PC-3 (cell line): ENCODE results near the gene ABCA12. TPM values are rescaled to one million over a fixed set of nuclear protein-coding genes. Genes with fewer than 3 reads are reported as not detected.

Experiments
- ATAC-seq: fragments of 200-7000 bp; cut with Tn5 transposase; 2 replicates; pipeline ENCODE4 v1.9.1; 2020; ENCODE audit warnings: mild to moderate bottlenecking, moderate library complexity
- BruUV-seq: library from RNA; stranded (reverse); fragments of 400-500 nt; replicated peaks from 2 replicates; lab custom pipeline; 2021; lab: Mats Ljungman, UMichigan
- CTCF ChIA-PET: fragments of 300-600 bp; sonication (Branson Sonifier 250); formaldehyde crosslinking; loops from one replicate; lab custom pipeline; 2022; ENCODE audit warnings: antibody characterized with exemption; lab: Charles Lee
- POLR2A ChIA-PET: fragments of 300-600 bp; sonication (Branson Sonifier 250); formaldehyde crosslinking; loops from one replicate; lab custom pipeline; 2022; ENCODE audit warnings: antibody characterized with exemption; ENCODE audit not compliant: unreplicated experiment; lab: Charles Lee
- DNase-seq: peaks from one replicate; pipeline ENCODE4 v3.0.0-alpha.2; 2015
- H2AFZ ChIP-seq: fragments of 300-600 bp; sonication (generic); 2 replicates; pipeline ENCODE4 v1.6.0; 2016; ENCODE audit warnings: antibody characterized with exemption, low read length
- H3F3A ChIP-seq: fragments of 300-600 bp; sonication (generic); one replicate; pipeline ENCODE4 v1.6.0; 2017; ENCODE audit warnings: antibody characterized with exemption, low read length, control low read depth, mild to moderate bottlenecking; ENCODE audit not compliant: unreplicated experiment
- H3K27ac ChIP-seq: fragments of 300-600 bp; sonication (generic); 2 replicates; pipeline ENCODE4 v1.5.1; 2016; ENCODE audit warnings: mild to moderate bottlenecking, low read length
- H3K27me3 ChIP-seq: fragments of 300-600 bp; sonication (generic); 2 replicates; pipeline ENCODE4 v1.6.1; 2016; ENCODE audit warnings: low read length, mixed read lengths
- H3K36me3 ChIP-seq: fragments of 300-600 bp; sonication (generic); 2 replicates; pipeline ENCODE4 v1.6.1; 2016; ENCODE audit warnings: low read depth, mixed run types, low read length, mixed read lengths
- H3K4me1 ChIP-seq: fragments of 300-600 bp; sonication (generic); 2 replicates; pipeline ENCODE4 v1.5.1; 2016; ENCODE audit warnings: low read length; ENCODE audit not compliant: insufficient read depth
- H3K4me2 ChIP-seq: fragments of 300-600 bp; sonication (generic); 2 replicates; pipeline ENCODE4 v1.6.0; 2016; ENCODE audit warnings: low read length
- H3K4me3 ChIP-seq: fragments of 300-600 bp; sonication (generic); 2 replicates; pipeline ENCODE4 v1.5.1; 2016; ENCODE audit warnings: mild to moderate bottlenecking, low read length, mixed read lengths
- H3K79me2 ChIP-seq: fragments of 300-600 bp; sonication (generic); 2 replicates; pipeline ENCODE4 v1.6.1; 2017; ENCODE audit warnings: low read length, mixed read lengths
- H3K9ac ChIP-seq: fragments of 300-600 bp; sonication (generic); 2 replicates; pipeline ENCODE4 v1.6.0; 2016; ENCODE audit warnings: mild to moderate bottlenecking, low read length
- H3K9me2 ChIP-seq: fragments of 300-600 bp; sonication (generic); replicated peaks from 2 replicates; pipeline ENCODE4 v1.6.1; 2016; ENCODE audit warnings: mixed run types, low read length, mixed read lengths
- H3K9me3 ChIP-seq: fragments of 300-600 bp; sonication (generic); 2 replicates; pipeline ENCODE4 v1.6.1; 2016; ENCODE audit warnings: low read length, mixed read lengths
- H4K20me1 ChIP-seq: fragments of 300-600 bp; sonication (generic); 2 replicates; pipeline ENCODE4 v1.6.1; 2016; ENCODE audit warnings: low read length, mixed read lengths
- EZH2 ChIP-seq: fragments of 300-600 bp; sonication (generic); IDR thresholded peaks from one replicate; pipeline ENCODE4 v1.6.1; 2017; ENCODE audit warnings: antibody characterized with exemption, mild to moderate bottlenecking, low read length; ENCODE audit not compliant: unreplicated experiment
- EZH2phosphoT487 ChIP-seq: fragments of 300-600 bp; sonication (generic); IDR thresholded peaks from 2 replicates; pipeline ENCODE4 v1.6.1; 2018; ENCODE audit warnings: mild to moderate bottlenecking, antibody characterized with exemption, low read length, borderline replicate concordance
- intact Hi-C: fragments of 100-400 bp; cut with micrococcal nuclease; formaldehyde crosslinking; loops from 2 replicates; pipeline ENCODE4 v1.9.0; 2023
- total RNA-seq: library from RNA; depleted of rRNA; stranded (reverse); fragments of >200 nt; gene quantifications from 2 replicates; pipeline ENCODE4 v1.2.3, GENCODE V29; 2014
- TF ChIP-seq, protein P1 (sequence below): fragments of 300-600 bp; sonication (generic); conservative IDR thresholded peaks from 2 replicates; pipeline ENCODE4 v1.5.1; 2017; ENCODE audit warnings: antibody characterized with exemption, low read depth, mild to moderate bottlenecking, low read length

ABCA12 gene
- total RNA-seq, 1 experiment from 2014 or later, result not detected

DNA sequence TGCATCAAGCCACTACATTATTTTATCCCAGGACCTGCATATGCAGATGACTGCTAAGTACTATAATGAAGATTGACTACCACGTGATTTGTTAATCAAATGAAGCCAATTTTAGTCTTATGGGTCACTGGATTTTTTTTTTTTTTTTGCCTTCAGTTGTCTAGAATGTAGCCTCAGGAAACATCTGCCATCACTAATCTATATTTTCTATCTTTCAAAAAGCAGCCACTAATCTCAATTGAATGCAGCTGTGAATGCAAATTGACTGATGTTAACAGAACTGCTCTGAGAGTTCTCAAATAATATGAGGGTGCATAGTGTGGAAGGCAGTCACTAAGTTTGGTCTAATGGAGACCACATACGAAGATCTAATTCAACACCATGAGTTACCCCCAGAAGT is 106.3 kb downstream of the ABCA12 start:
- DNase-seq, result no peak
- H3K9ac ChIP-seq, result no peak overlapping the region
- intact Hi-C loops, result no loop called here
- H3K9me3 ChIP-seq, result no peaks in the 10 kb centered on the region
- no peak overlapping the region for H3K4me3 ChIP-seq
- H3K27ac ChIP-seq, result no peak overlapping the region
- no peaks in the 10 kb centered on the region for H3K9me2 ChIP-seq
- no peaks in the 10 kb centered on the region for H3K27me3 ChIP-seq
- no peaks in the 10 kb centered on the region for H3F3A ChIP-seq
- POLR2A ChIA-PET, result no interaction called here
- H3K36me3 ChIP-seq, result no peaks in the 10 kb centered on the region
- no peak for ATAC-seq
- no peak overlapping the region for H2AFZ ChIP-seq
- CTCF ChIA-PET, result no interaction called here
- H4K20me1 ChIP-seq, result no peaks in the 10 kb centered on the region
- H3K4me1 ChIP-seq, result peaks cover 10% of the 10 kb centered on the region; the same call in 1 of the 2 replicates
- no peak overlapping the region for H3K4me2 ChIP-seq
- no TSS peak for BruUV-seq
- no peaks in the 10 kb centered on the region for H3K79me2 ChIP-seq
- TF ChIP-seq, protein P1, sequence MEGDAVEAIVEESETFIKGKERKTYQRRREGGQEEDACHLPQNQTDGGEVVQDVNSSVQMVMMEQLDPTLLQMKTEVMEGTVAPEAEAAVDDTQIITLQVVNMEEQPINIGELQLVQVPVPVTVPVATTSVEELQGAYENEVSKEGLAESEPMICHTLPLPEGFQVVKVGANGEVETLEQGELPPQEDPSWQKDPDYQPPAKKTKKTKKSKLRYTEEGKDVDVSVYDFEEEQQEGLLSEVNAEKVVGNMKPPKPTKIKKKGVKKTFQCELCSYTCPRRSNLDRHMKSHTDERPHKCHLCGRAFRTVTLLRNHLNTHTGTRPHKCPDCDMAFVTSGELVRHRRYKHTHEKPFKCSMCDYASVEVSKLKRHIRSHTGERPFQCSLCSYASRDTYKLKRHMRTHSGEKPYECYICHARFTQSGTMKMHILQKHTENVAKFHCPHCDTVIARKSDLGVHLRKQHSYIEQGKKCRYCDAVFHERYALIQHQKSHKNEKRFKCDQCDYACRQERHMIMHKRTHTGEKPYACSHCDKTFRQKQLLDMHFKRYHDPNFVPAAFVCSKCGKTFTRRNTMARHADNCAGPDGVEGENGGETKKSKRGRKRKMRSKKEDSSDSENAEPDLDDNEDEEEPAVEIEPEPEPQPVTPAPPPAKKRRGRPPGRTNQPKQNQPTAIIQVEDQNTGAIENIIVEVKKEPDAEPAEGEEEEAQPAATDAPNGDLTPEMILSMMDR, result no peak
- no peak for TF ChIP-seq EZH2
- no peak for TF ChIP-seq EZH2phosphoT487

- BruUV-seq, result no TSS peak
- no peak for TF ChIP-seq EZH2
- TF ChIP-seq, protein P1, result no peak
- TF ChIP-seq EZH2phosphoT487, result no peak
- DNase-seq, result no peak
- ChIA-PET CTCF (no interaction called here), POLR2A (no interaction called here)
- H3K4me3 ChIP-seq, result no peak overlapping the region
- H3F3A ChIP-seq, result no peaks in the 10 kb centered on the region
- no peak overlapping the region for H3K27ac ChIP-seq
- H3K4me2 ChIP-seq, result no peak overlapping the region
- ATAC-seq, result no peak
- H3K9me2 ChIP-seq, result no peaks in the 10 kb centered on the region
- H3K27me3 ChIP-seq, result no peaks in the 10 kb centered on the region
- H4K20me1 ChIP-seq, result no peaks in the 10 kb centered on the region
- H3K36me3 ChIP-seq, result no peaks in the 10 kb centered on the region
- H3K9ac ChIP-seq, result no peak overlapping the region
- intact Hi-C loops, result no loop called here
- H3K79me2 ChIP-seq, result no peaks in the 10 kb centered on the region
- no peaks in the 10 kb centered on the region for H3K9me3 ChIP-seq
- peaks cover 10% of the 10 kb centered on the region; the same call in 1 of the 2 replicates for H3K4me1 ChIP-seq
- no peak overlapping the region for H2AFZ ChIP-seq
Measured at GRCh38 chr2:215031321-215031720, 107.1 kb downstream of the ABCA12 start.

GRCh38 chr2:215029936-215030335 is 108.5 kb downstream of the ABCA12 start:
- Histone ChIP-seq H3K36me3 (no peaks in the 10 kb centered on the region), H2AFZ (no peak overlapping the region), H3F3A (no peaks in the 10 kb centered on the region), H3K4me3 (no peak overlapping the region), H3K79me2 (no peaks in the 10 kb centered on the region), H3K9me3 (no peaks in the 10 kb centered on the region), H3K27ac (no peak overlapping the region), H3K4me1 (peaks cover 10% of the 10 kb centered on the region; the same call in 1 of the 2 replicates), H4K20me1 (no peaks in the 10 kb centered on the region), H3K9me2 (no peaks in the 10 kb centered on the region), H3K4me2 (no peak overlapping the region), H3K27me3 (no peaks in the 10 kb centered on the region), H3K9ac (no peak overlapping the region)
- no peak for TF ChIP-seq EZH2
- TF ChIP-seq, protein P1, result no peak
- TF ChIP-seq EZH2phosphoT487, result no peak
- ATAC-seq (no peak), DNase-seq (no peak)
- no TSS peak for BruUV-seq
- ChIA-PET CTCF (no interaction called here), POLR2A (no interaction called here)
- intact Hi-C loops, result loop anchor here (5.0 kb wide), 1 partner anchor 107 kb away; the partner anchor contains the start of gene ABCA12
